Measurements from ENCODE around the gene TRABD2B.

TRABD2B gene

GRCh38 chr1:47803815-47804501 lies 193.2 kb downstream of the TRABD2B start:
- Histone ChIP-seq H3K9me3 (replicated peaks in 1 of 2; ENCODE audit: control insufficient read depth in 2 of 2, insufficient read depth in 1 of 2, low read depth in 1 of 2, low read length in 2 of 2) (no peaks in the 10 kb centered on the region), H3K27ac (replicated peaks; ENCODE audit: low read length) (no peak overlapping the region), H3K23ac (ENCODE audit: low read depth, low read length, poor library complexity) (peak overlapping the region; percentile 26), H3K18ac (ENCODE audit: low read length) (no peak overlapping the region), H3K4ac (ENCODE audit: low read length) (no peak overlapping the region), H3K14ac (ENCODE audit: low read length) (no peak overlapping the region), H3K9ac (ENCODE audit: low read depth, low read length, poor library complexity) (no peak overlapping the region), H3K36me3 (replicated peaks in 1 of 2; ENCODE audit: control insufficient read depth in 2 of 2, insufficient read depth in 2 of 2, low read length in 2 of 2) (no peaks in the 10 kb centered on the region), H3K4me2 (ENCODE audit: insufficient read depth, low read length, poor library complexity, severe bottlenecking) (no peak overlapping the region), H2BK120ac (ENCODE audit: low read depth, low read length) (no peak overlapping the region), H2AFZ (ENCODE audit: low read length) (no peak overlapping the region), H2BK5ac (ENCODE audit: low read length) (no peak overlapping the region), H2AK5ac (ENCODE audit: low read depth, low read length) (no peak overlapping the region), H3K4me3 (ENCODE audit: low read length in 2 of 2) (no peak overlapping the region), H4K91ac (ENCODE audit: low read depth, low read length, poor library complexity) (no peak overlapping the region), H2BK12ac (ENCODE audit: low read length) (no peak overlapping the region), H2BK15ac (ENCODE audit: low read length) (no peak overlapping the region), H3K79me1 (ENCODE audit: low read depth, low read length) (no peaks in the 10 kb centered on the region), H4K8ac (ENCODE audit: low read depth, low read length) (no peak overlapping the region), H3K27me3 (ENCODE audit: control insufficient read depth in 3 of 3, insufficient read depth in 3 of 3, low read depth in 1 of 3, low read length in 3 of 3) (no peaks in the 10 kb centered on the region), H3K4me1 (ENCODE audit: control insufficient read depth in 2 of 2, insufficient read depth in 1 of 2, low read depth in 1 of 2, low read length in 2 of 2) (peaks cover 0 to 6% of the 10 kb centered on the region in 2 donors)
- no CpG with 5 or more reads among the region's 13 CpGs for WGBS, 2 donors (ENCODE audit: extremely low coverage in 2 of 2, insufficient read length in 2 of 2, insufficient replicate concordance in 1 of 2)
- DNase-seq (ENCODE audit: low spot score) = no peak

DNA sequence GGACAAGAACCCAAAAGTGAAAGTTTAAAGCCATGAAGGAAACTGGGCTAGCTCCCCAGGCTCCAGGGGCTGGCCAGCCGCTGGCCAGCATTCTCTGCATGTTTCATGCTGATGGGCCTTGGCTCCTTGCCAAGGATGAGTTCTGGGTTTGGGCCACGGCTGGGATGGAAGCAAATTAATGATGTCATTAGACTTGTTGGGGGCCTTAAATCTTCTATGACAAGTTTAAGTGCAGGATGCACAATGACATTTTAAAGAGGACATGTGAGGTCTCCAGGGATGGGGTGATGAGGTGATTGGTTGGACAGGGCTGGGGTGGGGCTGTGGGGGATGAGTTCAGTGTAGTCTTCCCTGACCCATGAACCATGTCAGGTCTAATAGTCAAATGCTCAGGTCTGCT lies 199.6 kb downstream of the TRABD2B start:
- Histone ChIP-seq H3K79me1 (ENCODE audit: low read depth, low read length) (no peaks in the 10 kb centered on the region), H3K4me3 (ENCODE audit: low read length in 2 of 2) (no peak overlapping the region), H2BK12ac (ENCODE audit: low read length) (no peak overlapping the region), H3K36me3 (replicated peaks in 1 of 2; ENCODE audit: control insufficient read depth in 2 of 2, insufficient read depth in 2 of 2, low read length in 2 of 2) (no peaks in the 10 kb centered on the region), H2AFZ (ENCODE audit: low read length) (no peak overlapping the region), H3K9me3 (replicated peaks in 1 of 2; ENCODE audit: control insufficient read depth in 2 of 2, insufficient read depth in 1 of 2, low read depth in 1 of 2, low read length in 2 of 2) (no peaks in the 10 kb centered on the region), H2BK120ac (ENCODE audit: low read depth, low read length) (no peak overlapping the region), H2AK5ac (ENCODE audit: low read depth, low read length) (no peak overlapping the region), H3K4ac (ENCODE audit: low read length) (no peak overlapping the region), H2BK15ac (ENCODE audit: low read length) (no peak overlapping the region), H3K14ac (ENCODE audit: low read length) (no peak overlapping the region), H3K18ac (ENCODE audit: low read length) (no peak overlapping the region), H4K8ac (ENCODE audit: low read depth, low read length) (no peak overlapping the region), H3K4me2 (ENCODE audit: insufficient read depth, low read length, poor library complexity, severe bottlenecking) (no peak overlapping the region), H2BK5ac (ENCODE audit: low read length) (no peak overlapping the region), H3K9ac (ENCODE audit: low read depth, low read length, poor library complexity) (no peak overlapping the region), H3K23ac (ENCODE audit: low read depth, low read length, poor library complexity) (no peak overlapping the region), H3K4me1 (ENCODE audit: control insufficient read depth in 2 of 2, insufficient read depth in 1 of 2, low read depth in 1 of 2, low read length in 2 of 2) (peaks cover 0 to 4% of the 10 kb centered on the region in 2 donors), H3K27ac (replicated peaks; ENCODE audit: low read length) (no peak overlapping the region), H3K27me3 (ENCODE audit: control insufficient read depth in 3 of 3, insufficient read depth in 3 of 3, low read depth in 1 of 3, low read length in 3 of 3) (no peaks in the 10 kb centered on the region), H4K91ac (ENCODE audit: low read depth, low read length, poor library complexity) (no peak overlapping the region)
- DNase-seq (ENCODE audit: low spot score) = no peak
- no CpG with 5 or more reads among the region's 2 CpGs for WGBS, 2 donors (ENCODE audit: extremely low coverage in 2 of 2, insufficient read length in 2 of 2, insufficient replicate concordance in 1 of 2)

- H2AK5ac ChIP-seq (ENCODE audit: low read depth, low read length) = no peak overlapping the region
- H2BK15ac ChIP-seq (ENCODE audit: low read length) = no peak overlapping the region
- no peak overlapping the region for H2BK12ac ChIP-seq (ENCODE audit: low read length)
- no peak overlapping the region for H2AFZ ChIP-seq (ENCODE audit: low read length)
- H4K8ac ChIP-seq (ENCODE audit: low read depth, low read length) = no peak overlapping the region
- no peaks in the 10 kb centered on the region for H3K9me3 ChIP-seq (replicated peaks in 1 of 2; ENCODE audit: control insufficient read depth in 2 of 2, insufficient read depth in 1 of 2, low read depth in 1 of 2, low read length in 2 of 2)
- no peak overlapping the region for H2BK120ac ChIP-seq (ENCODE audit: low read depth, low read length)
- no peak overlapping the region for H2BK5ac ChIP-seq (ENCODE audit: low read length)
- no peak overlapping the region for H3K23ac ChIP-seq (ENCODE audit: low read depth, low read length, poor library complexity)
- no peak for DNase-seq (ENCODE audit: low spot score)
- no CpG with 5 or more reads among the region's 6 CpGs for WGBS, 2 donors (ENCODE audit: extremely low coverage in 2 of 2, insufficient read length in 2 of 2, insufficient replicate concordance in 1 of 2)
- H3K9ac ChIP-seq (ENCODE audit: low read depth, low read length, poor library complexity) = no peak overlapping the region
- H4K91ac ChIP-seq (ENCODE audit: low read depth, low read length, poor library complexity) = no peak overlapping the region
- H3K14ac ChIP-seq (ENCODE audit: low read length) = no peak overlapping the region
- H3K36me3 ChIP-seq (replicated peaks in 1 of 2; ENCODE audit: control insufficient read depth in 2 of 2, insufficient read depth in 2 of 2, low read length in 2 of 2) = no peaks in the 10 kb centered on the region
- no peaks in the 10 kb centered on the region for H3K79me1 ChIP-seq (ENCODE audit: low read depth, low read length)
- no peak overlapping the region for H3K4me3 ChIP-seq (ENCODE audit: low read length in 2 of 2)
- no peak overlapping the region for H3K18ac ChIP-seq (ENCODE audit: low read length)
- no peaks in the 10 kb centered on the region for H3K4me1 ChIP-seq (ENCODE audit: control insufficient read depth in 2 of 2, insufficient read depth in 1 of 2, low read depth in 1 of 2, low read length in 2 of 2)
- no peak overlapping the region for H3K27ac ChIP-seq (replicated peaks; ENCODE audit: low read length)
- no peak overlapping the region for H3K4me2 ChIP-seq (ENCODE audit: insufficient read depth, low read length, poor library complexity, severe bottlenecking)
- no peaks in the 10 kb centered on the region for H3K27me3 ChIP-seq (ENCODE audit: control insufficient read depth in 3 of 3, insufficient read depth in 3 of 3, low read depth in 1 of 3, low read length in 3 of 3)
- H3K4ac ChIP-seq (ENCODE audit: low read length) = no peak overlapping the region
Measured at GRCh38 chr1:47796626-47797025, 200.6 kb downstream of the TRABD2B start.

DNA sequence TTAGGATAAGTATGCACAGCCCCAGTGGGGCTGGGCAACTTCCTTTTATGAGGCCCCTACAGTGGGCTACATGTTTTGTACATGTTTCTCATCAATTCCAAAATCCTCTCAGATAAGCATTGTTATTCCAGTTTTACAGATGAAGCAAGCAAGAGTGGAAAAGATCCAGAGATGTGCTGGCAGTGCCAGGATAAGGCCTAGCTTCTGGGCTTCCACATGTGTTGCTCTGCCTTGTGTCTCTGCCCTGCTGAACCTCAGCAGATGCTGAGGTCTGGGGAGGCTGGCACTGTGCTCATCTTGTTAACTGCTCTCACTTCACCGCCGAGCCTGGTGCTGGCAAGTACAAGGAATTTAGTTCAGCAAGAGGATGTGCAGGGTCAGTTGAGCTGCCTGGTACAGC lies 202.1 kb downstream of the TRABD2B start:
- Histone ChIP-seq H3K4me3 (ENCODE audit: low read length in 2 of 2) (no peak overlapping the region), H2AK5ac (ENCODE audit: low read depth, low read length) (no peak overlapping the region), H3K4ac (ENCODE audit: low read length) (no peak overlapping the region), H2BK15ac (ENCODE audit: low read length) (no peak overlapping the region), H3K4me1 (ENCODE audit: control insufficient read depth in 2 of 2, insufficient read depth in 1 of 2, low read depth in 1 of 2, low read length in 2 of 2) (no peaks in the 10 kb centered on the region), H3K36me3 (replicated peaks in 1 of 2; ENCODE audit: control insufficient read depth in 2 of 2, insufficient read depth in 2 of 2, low read length in 2 of 2) (no peaks in the 10 kb centered on the region), H3K4me2 (ENCODE audit: insufficient read depth, low read length, poor library complexity, severe bottlenecking) (no peak overlapping the region), H3K27ac (replicated peaks; ENCODE audit: low read length) (no peak overlapping the region), H2BK120ac (ENCODE audit: low read depth, low read length) (no peak overlapping the region), H4K91ac (ENCODE audit: low read depth, low read length, poor library complexity) (no peak overlapping the region), H2BK5ac (ENCODE audit: low read length) (no peak overlapping the region), H2BK12ac (ENCODE audit: low read length) (no peak overlapping the region), H3K23ac (ENCODE audit: low read depth, low read length, poor library complexity) (no peak overlapping the region), H3K27me3 (ENCODE audit: control insufficient read depth in 3 of 3, insufficient read depth in 3 of 3, low read depth in 1 of 3, low read length in 3 of 3) (no peaks in the 10 kb centered on the region), H3K9me3 (replicated peaks in 1 of 2; ENCODE audit: control insufficient read depth in 2 of 2, insufficient read depth in 1 of 2, low read depth in 1 of 2, low read length in 2 of 2) (no peaks in the 10 kb centered on the region), H3K79me1 (ENCODE audit: low read depth, low read length) (no peaks in the 10 kb centered on the region), H4K8ac (ENCODE audit: low read depth, low read length) (no peak overlapping the region), H2AFZ (ENCODE audit: low read length) (no peak overlapping the region), H3K9ac (ENCODE audit: low read depth, low read length, poor library complexity) (no peak overlapping the region), H3K18ac (ENCODE audit: low read length) (no peak overlapping the region), H3K14ac (ENCODE audit: low read length) (no peak overlapping the region)
- no peak for DNase-seq (ENCODE audit: low spot score)
- no CpG with 5 or more reads among the region's 2 CpGs for WGBS, 2 donors (ENCODE audit: extremely low coverage in 2 of 2, insufficient read length in 2 of 2, insufficient replicate concordance in 1 of 2)

Data from neuronal stem cell (in vitro differentiated cells).